IMR-90 (cell line): ENCODE results near the gene ABCA12. TPM values are rescaled to one million over a fixed set of nuclear protein-coding genes. Genes with fewer than 3 reads are reported as not detected.

Experiments
- ATAC-seq: fragments of 200-7000 bp; cut with Tn5 transposase; 2 replicates; pipeline ENCODE4 v1.9.1; 2020; ENCODE audit warnings: low read depth, mild to moderate bottlenecking, moderate library complexity
- BruUV-seq: library from RNA; stranded (reverse); fragments of 400-500 nt; replicated peaks from 2 replicates; lab custom pipeline; 2021; lab: Mats Ljungman, UMichigan
- CTCF ChIA-PET: fragments of 300-600 bp; formaldehyde crosslinking; extraction: SDS; loops from one replicate; lab custom pipeline; 2021; ENCODE audit warnings: antibody characterized with exemption; lab: Yijun Ruan, JAX
- POLR2A ChIA-PET: fragments of 300-600 bp; sonication (Branson Sonifier 250); formaldehyde crosslinking; loops from one replicate; lab custom pipeline; 2022; ENCODE audit warnings: antibody characterized with exemption; ENCODE audit not compliant: unreplicated experiment; lab: Charles Lee
- DNase-seq: peaks from one replicate; pipeline ENCODE4 v3.0.0; 2013
- H2AFZ ChIP-seq: replicated peaks from 2 replicates; pipeline ENCODE3; 2013; ENCODE audit warnings: low read length, mild to moderate bottlenecking; ENCODE audit not compliant: poor library complexity
- H2AK5ac ChIP-seq: 2 replicates; pipeline ENCODE4 v1.6.1; 2013; ENCODE audit warnings: low read depth, low read length, inconsistent platforms
- H2AK9ac ChIP-seq: replicated peaks from 2 replicates; pipeline ENCODE3; 2013; ENCODE audit warnings: mild to moderate bottlenecking, low read depth, low read length, moderate library complexity; ENCODE audit not compliant: poor library complexity
- H2BK120ac ChIP-seq: 2 replicates; pipeline ENCODE4 v1.6.1; 2013; ENCODE audit warnings: low read depth, low read length, inconsistent platforms
- H2BK15ac ChIP-seq: 3 replicates; pipeline ENCODE4 v1.6.1; 2013; ENCODE audit warnings: low read depth, low read length, inconsistent platforms
- H2BK20ac ChIP-seq: 2 replicates; pipeline ENCODE4 v1.6.1; 2013; ENCODE audit warnings: low read depth, mild to moderate bottlenecking, inconsistent platforms, low read length, moderate library complexity
- H2BK5ac ChIP-seq: 2 replicates; pipeline ENCODE4 v1.6.1; 2013; ENCODE audit warnings: mild to moderate bottlenecking, low read depth, low read length, inconsistent platforms; ENCODE audit not compliant: poor library complexity, severe bottlenecking
- H3K14ac ChIP-seq: replicated peaks from 2 replicates; pipeline ENCODE4 v1.6.1; 2013; ENCODE audit warnings: low read depth, low read length, inconsistent platforms
- H3K18ac ChIP-seq: 2 replicates; pipeline ENCODE4 v1.6.1; 2013; ENCODE audit warnings: low read depth, low read length, control low read depth
- H3K23ac ChIP-seq: 2 replicates; pipeline ENCODE4 v1.6.1; 2013; ENCODE audit warnings: low read depth, low read length, inconsistent platforms
- H3K27ac ChIP-seq: 2 replicates; pipeline ENCODE4 v1.5.1; 2013; ENCODE audit warnings: mild to moderate bottlenecking, control low read depth, low read length; ENCODE audit not compliant: insufficient read depth
- H3K27me3 ChIP-seq: 2 replicates; pipeline ENCODE4 v1.6.1; 2013; ENCODE audit warnings: low read length; ENCODE audit not compliant: control insufficient read depth, insufficient read depth
- H3K36me3 ChIP-seq: 2 replicates; pipeline ENCODE4 v1.6.1; 2013; ENCODE audit warnings: low read length, mixed read lengths; ENCODE audit not compliant: control insufficient read depth, insufficient read depth
- H3K4ac ChIP-seq: 2 replicates; pipeline ENCODE4 v1.6.1; 2013; ENCODE audit warnings: low read depth, low read length, inconsistent platforms
- H3K4me1 ChIP-seq: 2 replicates; pipeline ENCODE4 v1.6.1; 2013; ENCODE audit warnings: low read length, mixed read lengths; ENCODE audit not compliant: control insufficient read depth, insufficient read depth
- H3K4me2 ChIP-seq: 2 replicates; pipeline ENCODE4 v1.6.1; 2013; ENCODE audit warnings: low read depth, mild to moderate bottlenecking, control low read depth, low read length, moderate library complexity
- H3K4me3 ChIP-seq: 2 replicates; pipeline ENCODE4 v1.5.1; 2013; ENCODE audit warnings: low read depth, mild to moderate bottlenecking, control low read depth, low read length, moderate library complexity; ENCODE audit not compliant: insufficient read depth
- H3K56ac ChIP-seq: 2 replicates; pipeline ENCODE4 v1.6.1; 2013; ENCODE audit warnings: low read length, inconsistent platforms; ENCODE audit not compliant: insufficient read depth; ENCODE audit errors: extremely low read depth
- H3K79me1 ChIP-seq, 2 experiments: 2 replicates each; pipeline ENCODE4 v1.6.1; 2013; ENCODE audit warnings: low read length in 2 of 2, inconsistent platforms in 1 of 2, low read depth in 1 of 2
- H3K9ac ChIP-seq: 2 replicates; pipeline ENCODE4 v1.6.1; 2013; ENCODE audit warnings: low read depth, low read length, control low read depth
- H3K9me1 ChIP-seq: 2 replicates; pipeline ENCODE4 v1.6.1; 2013; ENCODE audit warnings: low read length, inconsistent platforms; ENCODE audit not compliant: insufficient read depth
- H3K9me3 ChIP-seq: 2 replicates; pipeline ENCODE4 v1.6.1; 2013; ENCODE audit warnings: low read length; ENCODE audit not compliant: control insufficient read depth, insufficient read depth
- H4K20me1 ChIP-seq: 2 replicates; pipeline ENCODE4 v1.6.1; 2013; ENCODE audit warnings: low read length, inconsistent platforms; ENCODE audit not compliant: insufficient read depth
- H4K5ac ChIP-seq: 2 replicates; pipeline ENCODE4 v1.6.1; 2013; ENCODE audit warnings: mild to moderate bottlenecking, low read depth, low read length, control low read depth
- H4K8ac ChIP-seq, 2 experiments: 2 replicates each; pipeline ENCODE4 v1.6.1; 2013; ENCODE audit warnings: low read depth in 2 of 2, low read length in 2 of 2, control low read depth in 1 of 2, inconsistent platforms in 1 of 2
- H4K91ac ChIP-seq: 2 replicates; pipeline ENCODE4 v1.6.1; 2013; ENCODE audit warnings: low read depth, low read length, inconsistent platforms; ENCODE audit not compliant: insufficient read depth
- BHLHE40 ChIP-seq: fragments of 150-350 bp; IDR thresholded peaks from 2 replicates; pipeline ENCODE4 v1.6.1; 2016; ENCODE audit warnings: mild to moderate bottlenecking, low read depth, low read length
- CEBPB ChIP-seq: IDR thresholded peaks from 2 replicates; pipeline ENCODE4 v1.6.1; 2012; ENCODE audit warnings: low read depth, low read length, improper control_type of control experiment
- CHD1 ChIP-seq: IDR thresholded peaks from 2 replicates; pipeline ENCODE4 v1.6.1; 2012; ENCODE audit warnings: low read depth, low read length, improper control_type of control experiment
- ELK1 ChIP-seq: fragments of 150-350 bp; IDR thresholded peaks from 2 replicates; pipeline ENCODE4 v1.6.1; 2016; ENCODE audit warnings: low read depth, mild to moderate bottlenecking, low read length, moderate library complexity, borderline replicate concordance
- FOS ChIP-seq: fragments of 150-350 bp; IDR thresholded peaks from 2 replicates; pipeline ENCODE4 v1.6.1; 2016; ENCODE audit warnings: low read depth, low read length
- MXI1 ChIP-seq: IDR thresholded peaks from 2 replicates; pipeline ENCODE4 v1.6.1; 2012; ENCODE audit warnings: low read depth, mild to moderate bottlenecking, low read length, moderate library complexity, borderline replicate concordance
- NFE2L2 ChIP-seq: fragments of 150-350 bp; IDR thresholded peaks from 2 replicates; pipeline ENCODE4 v1.6.1; 2016; ENCODE audit warnings: low read depth, mild to moderate bottlenecking, low read length
- POLR2A ChIP-seq: IDR thresholded peaks from 2 replicates; pipeline ENCODE4 v1.6.1; 2012; ENCODE audit warnings: mild to moderate bottlenecking, low read depth, low read length
- RCOR1 ChIP-seq: IDR thresholded peaks from 2 replicates; pipeline ENCODE4 v1.6.1; 2012; ENCODE audit warnings: mild to moderate bottlenecking, low read length, improper control_type of control experiment; ENCODE audit not compliant: insufficient replicate concordance
- SMC3 ChIP-seq: fragments of 150-350 bp; IDR thresholded peaks from 2 replicates; pipeline ENCODE4 v1.6.1; 2016; ENCODE audit warnings: low read depth, mild to moderate bottlenecking, antibody characterized with exemption, low read length, moderate library complexity
- USF2 ChIP-seq: fragments of 150-350 bp; IDR thresholded peaks from 2 replicates; pipeline ENCODE4 v1.6.1; 2017; ENCODE audit warnings: mild to moderate bottlenecking, antibody characterized with exemption, low read length, low read depth
- WGBS, 2 experiments: methylation state at CpG; one replicate each; pipeline versions ENCODE4 v1.1.5 to v1.1.7; 2013; ENCODE audit warnings: missing lambda C conversion rate in 2 of 2; ENCODE audit not compliant: insufficient read length in 1 of 2; ENCODE audit errors: extremely low coverage in 2 of 2; 5-methylcytosine and 5-hydroxymethylcytosine counted together
- dilution Hi-C: fragments of 300-500 bp; cut with HindIII; formaldehyde crosslinking; loops from one replicate; pipeline ENCODE4 v1.14.3; 2018; ENCODE audit warnings: low sequenced_read_pairs; ENCODE audit not compliant: unreplicated experiment
- in situ Hi-C: fragments of 300-500 bp; cut with MboI; formaldehyde crosslinking; loops from 3 replicates; pipeline ENCODE4 v1.14.3; 2019; ENCODE audit warnings: low sequenced_read_pairs, inconsistent platforms, mixed read lengths
- intact Hi-C: fragments of 100-400 bp; cut with micrococcal nuclease; formaldehyde crosslinking; loops from 2 replicates; pipeline ENCODE4 v1.10.0; 2022
- polyA plus RNA-seq, 3 experiments: library from polyadenylated mRNA; depleted of rRNA; stranded (reverse); fragments of >200 nt; gene quantifications; 2 replicates each; pipeline ENCODE4 v1.2.3, GENCODE V29; 2012; ENCODE audit warnings: low replicate concordance in 1 of 3
- total RNA-seq: library from RNA; depleted of rRNA; stranded (reverse); fragments of >200 nt; gene quantifications from 2 replicates; pipeline ENCODE4 v1.2.3, GENCODE V29; 2012
- TF ChIP-seq, protein P1 (sequence below): conservative IDR thresholded peaks from 2 replicates; pipeline ENCODE4 v1.5.1; 2012; ENCODE audit warnings: mild to moderate bottlenecking, low read depth, low read length, improper control_type of control experiment

ABCA12 gene
- total and polyA plus RNA-seq, 2 of the 4 experiments (the other 2 are of a cell fraction): under 0.01 TPM; not detected in 1

- TF ChIP-seq MXI1 (no peak), CHD1 (no peak), NFE2L2 (no peak), USF2 (no peak), SMC3 (no peak), POLR2A (no peak), ELK1 (no peak), FOS (no peak), RCOR1 (no peak), CEBPB (no peak), BHLHE40 (no peak)
- TF ChIP-seq, protein P1, sequence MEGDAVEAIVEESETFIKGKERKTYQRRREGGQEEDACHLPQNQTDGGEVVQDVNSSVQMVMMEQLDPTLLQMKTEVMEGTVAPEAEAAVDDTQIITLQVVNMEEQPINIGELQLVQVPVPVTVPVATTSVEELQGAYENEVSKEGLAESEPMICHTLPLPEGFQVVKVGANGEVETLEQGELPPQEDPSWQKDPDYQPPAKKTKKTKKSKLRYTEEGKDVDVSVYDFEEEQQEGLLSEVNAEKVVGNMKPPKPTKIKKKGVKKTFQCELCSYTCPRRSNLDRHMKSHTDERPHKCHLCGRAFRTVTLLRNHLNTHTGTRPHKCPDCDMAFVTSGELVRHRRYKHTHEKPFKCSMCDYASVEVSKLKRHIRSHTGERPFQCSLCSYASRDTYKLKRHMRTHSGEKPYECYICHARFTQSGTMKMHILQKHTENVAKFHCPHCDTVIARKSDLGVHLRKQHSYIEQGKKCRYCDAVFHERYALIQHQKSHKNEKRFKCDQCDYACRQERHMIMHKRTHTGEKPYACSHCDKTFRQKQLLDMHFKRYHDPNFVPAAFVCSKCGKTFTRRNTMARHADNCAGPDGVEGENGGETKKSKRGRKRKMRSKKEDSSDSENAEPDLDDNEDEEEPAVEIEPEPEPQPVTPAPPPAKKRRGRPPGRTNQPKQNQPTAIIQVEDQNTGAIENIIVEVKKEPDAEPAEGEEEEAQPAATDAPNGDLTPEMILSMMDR: no peak
- Histone ChIP-seq H3K23ac (no peak overlapping the region), H3K9me1 (no peaks in the 10 kb centered on the region), H2BK120ac (no peak overlapping the region), H3K4me2 (no peak overlapping the region), H4K20me1 (no peaks in the 10 kb centered on the region), H3K4me3 (no peak overlapping the region), H4K8ac (no peak overlapping the region), H2BK15ac (no peak overlapping the region), H2AK5ac (no peak overlapping the region), H3K9me3 (no peaks in the 10 kb centered on the region), H3K27me3 (no peaks in the 10 kb centered on the region; the same call in 1 of the 2 replicates), H3K56ac (no peak overlapping the region), H3K36me3 (no peaks in the 10 kb centered on the region), H3K4ac (no peak overlapping the region), H3K79me1 (no peaks in the 10 kb centered on the region), H4K91ac (no peak overlapping the region), H3K27ac (no peak overlapping the region), H4K5ac (no peak overlapping the region), H3K4me1 (no peaks in the 10 kb centered on the region), H2BK5ac (no peak overlapping the region), H2AK9ac (no peak overlapping the region), H2AFZ (no peak overlapping the region), H2BK20ac (no peak overlapping the region), H3K18ac (no peak overlapping the region), H3K9ac (no peak overlapping the region), H3K14ac (no peak overlapping the region)
- WGBS, 2 experiments: 60% methylated on average over 3 of the region's 6 CpGs; no CpG with 5 or more reads in 1 of the 2 experiments
- no TSS peak for BruUV-seq
- in situ Hi-C loops (no loop called here), dilution Hi-C loops (no loop called here), intact Hi-C loops (no loop called here)
- ChIA-PET POLR2A (no interaction called here), CTCF (interaction anchor here (0.6 to 1.2 kb wide), 2 partner anchors 12 to 51 kb away, joined by 3 read pairs; no protein-coding TSS in a partner anchor)
- DNase-seq: no peak
- ATAC-seq: no peak
Observed at GRCh38 chr2:215098875-215099274, 39.6 kb downstream of the ABCA12 start.
